Trophoblast cell (in vitro differentiated cells and primary cell): ENCODE measurements around the gene NUP133.

ENCODE experiments used
- DNase-seq, 2 donors: peaks; one replicate each; pipeline ENCODE4 v3.0.0-alpha.2; 2016
- H2AFZ ChIP-seq: 2 replicates; pipeline ENCODE4 v1.6.1; 2013; ENCODE audit warnings: low read length, moderate library complexity, mild to moderate bottlenecking; ENCODE audit not compliant: insufficient read depth, poor library complexity
- H2AK5ac ChIP-seq: 2 replicates; pipeline ENCODE4 v1.6.1; 2013; ENCODE audit warnings: mild to moderate bottlenecking, low read length
- H2BK120ac ChIP-seq: 2 replicates; pipeline ENCODE4 v1.6.1; 2013; ENCODE audit warnings: low read length, mild to moderate bottlenecking, moderate library complexity; ENCODE audit not compliant: insufficient read depth, poor library complexity
- H2BK12ac ChIP-seq: 2 replicates; pipeline ENCODE4 v1.6.1; 2013; ENCODE audit warnings: mild to moderate bottlenecking, low read length, moderate library complexity
- H2BK5ac ChIP-seq: 2 replicates; pipeline ENCODE4 v1.6.1; 2013; ENCODE audit warnings: low read length, low read depth, moderate library complexity, mild to moderate bottlenecking; ENCODE audit not compliant: poor library complexity
- H3K14ac ChIP-seq: 2 replicates; pipeline ENCODE4 v1.6.1; 2013; ENCODE audit warnings: mild to moderate bottlenecking, low read length
- H3K18ac ChIP-seq: 2 replicates; pipeline ENCODE4 v1.6.1; 2013; ENCODE audit warnings: mild to moderate bottlenecking, low read length
- H3K23ac ChIP-seq: 2 replicates; pipeline ENCODE4 v1.6.1; 2013; ENCODE audit warnings: low read length
- H3K27ac ChIP-seq: 2 replicates; pipeline ENCODE4 v1.5.1; 2013; ENCODE audit warnings: low read depth, mild to moderate bottlenecking, inconsistent platforms, low read length, moderate library complexity
- H3K27me3 ChIP-seq: 2 replicates; pipeline ENCODE4 v1.6.1; 2013; ENCODE audit warnings: inconsistent platforms, mild to moderate bottlenecking, low read length, moderate library complexity; ENCODE audit not compliant: insufficient read depth
- H3K36me3 ChIP-seq, 2 experiments: 1 replicate in 1 of 2; 2 replicates in 1 of 2; pipeline ENCODE4 v1.6.1; 2013; ENCODE audit warnings: low read length in 2 of 2, mild to moderate bottlenecking in 2 of 2, moderate library complexity in 1 of 2; ENCODE audit not compliant: insufficient read depth in 2 of 2, control insufficient read depth in 1 of 2
- H3K4ac ChIP-seq: 2 replicates; pipeline ENCODE4 v1.6.1; 2013; ENCODE audit warnings: low read depth, mild to moderate bottlenecking, low read length, moderate library complexity
- H3K4me1 ChIP-seq, 2 experiments: 1 replicate in 1 of 2; 2 replicates in 1 of 2; pipeline ENCODE4 v1.6.1; 2013; ENCODE audit warnings: low read length in 2 of 2, mild to moderate bottlenecking in 2 of 2, moderate library complexity in 1 of 2; ENCODE audit not compliant: insufficient read depth in 2 of 2, control insufficient read depth in 1 of 2
- H3K4me2 ChIP-seq: 2 replicates; pipeline ENCODE4 v1.6.1; 2013; ENCODE audit warnings: inconsistent platforms, mild to moderate bottlenecking, low read length, moderate library complexity
- H3K4me3 ChIP-seq: 2 replicates; pipeline ENCODE4 v1.5.1; 2013; ENCODE audit warnings: mild to moderate bottlenecking, low read depth, low read length, inconsistent platforms
- H3K79me1 ChIP-seq: one replicate; pipeline ENCODE4 v1.6.1; 2013; ENCODE audit warnings: low read length
- H3K79me2 ChIP-seq: 2 replicates; pipeline ENCODE4 v1.6.1; 2013; ENCODE audit warnings: low read length, mild to moderate bottlenecking; ENCODE audit not compliant: control insufficient read depth, insufficient read depth, poor library complexity
- H3K9ac ChIP-seq: 2 replicates; pipeline ENCODE4 v1.6.1; 2013; ENCODE audit warnings: mild to moderate bottlenecking, low read length
- H3K9me3 ChIP-seq: 2 replicates; pipeline ENCODE4 v1.6.1; 2013; ENCODE audit warnings: low read depth, mild to moderate bottlenecking, control low read depth, inconsistent platforms, low read length; ENCODE audit not compliant: insufficient read depth
- H4K12ac ChIP-seq: 2 replicates; pipeline ENCODE4 v1.6.1; 2013; ENCODE audit warnings: low read depth, mild to moderate bottlenecking, low read length, moderate library complexity
- H4K8ac ChIP-seq: 2 replicates; pipeline ENCODE4 v1.6.1; 2013; ENCODE audit warnings: low read depth, mild to moderate bottlenecking, low read length, moderate library complexity
- H4K91ac ChIP-seq: one replicate; pipeline ENCODE4 v1.6.1; 2013; ENCODE audit warnings: low read depth, mild to moderate bottlenecking, low read length, moderate library complexity
- WGBS: extraction: QIAGEN DNeasy Blood & Tissue Kit; methylation state at CpG from one replicate; pipeline ENCODE4 v1.1.7; 2013; ENCODE audit warnings: missing lambda C conversion rate; ENCODE audit not compliant: insufficient read length, insufficient coverage; ENCODE audit errors: extremely low coverage; 5-methylcytosine and 5-hydroxymethylcytosine counted together

Gene NUP133

GRCh38 chr1:229448354-229448753 lies 59.8 kb downstream of the NUP133 start:
- Histone ChIP-seq H4K91ac (no peak overlapping the region), H3K9ac (no peak overlapping the region), H2AK5ac (no peak overlapping the region), H3K27me3 (no peaks in the 10 kb centered on the region), H3K4ac (no peak overlapping the region), H3K4me1 (peaks cover 0 to 5% of the 10 kb centered on the region in 2 experiments), H3K14ac (no peak overlapping the region), H2AFZ (no peak overlapping the region), H3K4me3 (no peak overlapping the region), H4K8ac (no peak overlapping the region), H2BK12ac (no peak overlapping the region), H3K27ac (no peak overlapping the region), H2BK5ac (no peak overlapping the region), H3K9me3 (no peaks in the 10 kb centered on the region), H4K12ac (no peak overlapping the region), H3K79me1 (no peaks in the 10 kb centered on the region), H2BK120ac (no peak overlapping the region), H3K36me3 (peaks cover 15 to 23% of the 10 kb centered on the region in 2 experiments), H3K79me2 (no peaks in the 10 kb centered on the region), H3K18ac (no peak overlapping the region), H3K4me2 (no peak overlapping the region), H3K23ac (no peak overlapping the region)
- no CpG with 5 or more reads among the region's 7 CpGs for WGBS
- no peak for DNase-seq

- no peak overlapping the region for H4K91ac ChIP-seq
- H3K4me3 ChIP-seq: no peak overlapping the region
- peaks cover 0 to 5% of the 10 kb centered on the region in 2 experiments for H3K4me1 ChIP-seq
- no peak overlapping the region for H4K12ac ChIP-seq
- no CpG with 5 or more reads among the region's 11 CpGs for WGBS
- H3K4me2 ChIP-seq: no peak overlapping the region
- no peak overlapping the region for H3K27ac ChIP-seq
- H2AFZ ChIP-seq: no peak overlapping the region
- no peak overlapping the region for H3K14ac ChIP-seq
- no peaks in the 10 kb centered on the region for H3K9me3 ChIP-seq
- no peak overlapping the region for H3K18ac ChIP-seq
- no peak overlapping the region for H2BK12ac ChIP-seq
- H3K79me2 ChIP-seq: no peaks in the 10 kb centered on the region
- no peaks in the 10 kb centered on the region for H3K79me1 ChIP-seq
- H2BK5ac ChIP-seq: no peak overlapping the region
- H4K8ac ChIP-seq: no peak overlapping the region
- no peak overlapping the region for H3K9ac ChIP-seq
- no peak overlapping the region for H3K4ac ChIP-seq
- H3K27me3 ChIP-seq: no peaks in the 10 kb centered on the region
- H3K36me3 ChIP-seq: peaks cover 18 to 27% of the 10 kb centered on the region in 2 experiments
- H2BK120ac ChIP-seq: no peak overlapping the region
- H2AK5ac ChIP-seq: no peak overlapping the region
- DNase-seq: no peak
- no peak overlapping the region for H3K23ac ChIP-seq
Measured at GRCh38 chr1:229447809-229448252, 60.3 kb downstream of the NUP133 start.

GRCh38 chr1:229445828-229446227 lies 62.3 kb downstream of the NUP133 start:
- H4K8ac ChIP-seq: no peak overlapping the region
- no peak overlapping the region for H2BK120ac ChIP-seq
- no peaks in the 10 kb centered on the region for H3K79me2 ChIP-seq
- no peak overlapping the region for H2AK5ac ChIP-seq
- H4K91ac ChIP-seq: no peak overlapping the region
- no peak overlapping the region for H2BK12ac ChIP-seq
- H3K36me3 ChIP-seq: peaks cover 17 to 26% of the 10 kb centered on the region in 2 experiments
- no peak overlapping the region for H4K12ac ChIP-seq
- no peak overlapping the region for H3K23ac ChIP-seq
- H3K4ac ChIP-seq: no peak overlapping the region
- no peaks in the 10 kb centered on the region for H3K27me3 ChIP-seq
- no peak for DNase-seq
- no peak overlapping the region for H3K18ac ChIP-seq
- peaks cover 0 to 5% of the 10 kb centered on the region in 2 experiments for H3K4me1 ChIP-seq
- no peaks in the 10 kb centered on the region for H3K79me1 ChIP-seq
- H3K27ac ChIP-seq: no peak overlapping the region
- H3K14ac ChIP-seq: no peak overlapping the region
- H2AFZ ChIP-seq: no peak overlapping the region
- no peaks in the 10 kb centered on the region for H3K9me3 ChIP-seq
- no peak overlapping the region for H3K9ac ChIP-seq
- no CpG with 5 or more reads among the region's 4 CpGs for WGBS
- no peak overlapping the region for H2BK5ac ChIP-seq
- no peak overlapping the region for H3K4me3 ChIP-seq
- H3K4me2 ChIP-seq: no peak overlapping the region

- H3K27ac ChIP-seq: no peak overlapping the region
- no peaks in the 10 kb centered on the region for H3K9me3 ChIP-seq
- no peak overlapping the region for H3K14ac ChIP-seq
- H3K23ac ChIP-seq: no peak overlapping the region
- peaks cover 16 to 19% of the 10 kb centered on the region in 2 experiments for H3K36me3 ChIP-seq
- H3K18ac ChIP-seq: no peak overlapping the region
- no peak overlapping the region for H3K4me3 ChIP-seq
- H2AK5ac ChIP-seq: no peak overlapping the region
- no peak overlapping the region for H4K8ac ChIP-seq
- H3K9ac ChIP-seq: no peak overlapping the region
- H3K79me2 ChIP-seq: no peaks in the 10 kb centered on the region
- H3K4ac ChIP-seq: no peak overlapping the region
- H4K91ac ChIP-seq: no peak overlapping the region
- no CpG with 5 or more reads among the region's 5 CpGs for WGBS
- no peaks in the 10 kb centered on the region for H3K79me1 ChIP-seq
- no peak overlapping the region for H4K12ac ChIP-seq
- no peak overlapping the region for H2BK120ac ChIP-seq
- DNase-seq: no peak
- H3K27me3 ChIP-seq: no peaks in the 10 kb centered on the region
- H3K4me2 ChIP-seq: no peak overlapping the region
- no peak overlapping the region for H2BK12ac ChIP-seq
- H2AFZ ChIP-seq: no peak overlapping the region
- H3K4me1 ChIP-seq: no peaks in the 10 kb centered on the region
- H2BK5ac ChIP-seq: no peak overlapping the region
Measured at GRCh38 chr1:229440851-229441537, 67.1 kb downstream of the NUP133 start.
